GM21825 (cell line): ENCODE results near the gene CYP4B1.
"Not testable (repeated sequence)": the region's sequence is repeated elsewhere in the genome, so short reads cannot be mapped to it uniquely, and the experiment has no call there.

ENCODE experiments used
- ATAC-seq: cut with Tn5 transposase; IDR thresholded peaks from one replicate; pipeline ENCODE4 v1.9.1; 2021; ENCODE audit warnings: mild to moderate bottlenecking, moderate library complexity; ENCODE audit not compliant: unreplicated experiment

CYP4B1 gene

GRCh38 chr1:46798810-46799209 is at the start of gene CYP4B1:
Gene CYP4B1 (plus strand): TSS chr1:46799046. CDS start chr1:46799082, 36 bp downstream.
- no peak for ATAC-seq

- ATAC-seq: no peak
These were observed 49.4 kb upstream of the CYP4B1 start for GRCh38 chr1:46749404-46749803.

GRCh38 chr1:46749921-46750404 is 48.9 kb upstream of the CYP4B1 start:
- ATAC-seq: no peak

DNA sequence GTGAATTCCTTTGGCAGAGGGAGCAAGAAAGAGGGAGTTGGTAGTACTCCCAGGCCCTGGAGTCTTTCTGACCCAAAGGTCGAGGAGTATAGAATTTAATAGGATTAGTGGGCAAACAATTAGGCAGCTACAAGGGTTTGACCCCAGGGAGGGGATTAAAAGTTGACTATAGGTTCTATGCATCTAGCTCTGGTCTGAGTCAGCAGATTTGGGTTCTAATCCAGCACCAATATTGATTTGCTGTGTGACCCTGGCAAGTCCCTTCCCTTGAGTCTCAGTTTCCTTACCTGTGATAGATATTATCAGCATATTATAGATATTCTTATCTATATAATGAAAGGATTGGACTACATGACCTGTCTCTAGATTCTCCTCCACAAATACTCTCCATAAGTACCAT is 44.9 kb upstream of the CYP4B1 start:
- ATAC-seq: no peak

GRCh38 chr1:46754707-46755106 is 44.1 kb upstream of the CYP4B1 start:
- not testable (repeated sequence) for ATAC-seq

GRCh38 chr1:46755121-46755520 is 43.7 kb upstream of the CYP4B1 start:
- no peak for ATAC-seq

DNA sequence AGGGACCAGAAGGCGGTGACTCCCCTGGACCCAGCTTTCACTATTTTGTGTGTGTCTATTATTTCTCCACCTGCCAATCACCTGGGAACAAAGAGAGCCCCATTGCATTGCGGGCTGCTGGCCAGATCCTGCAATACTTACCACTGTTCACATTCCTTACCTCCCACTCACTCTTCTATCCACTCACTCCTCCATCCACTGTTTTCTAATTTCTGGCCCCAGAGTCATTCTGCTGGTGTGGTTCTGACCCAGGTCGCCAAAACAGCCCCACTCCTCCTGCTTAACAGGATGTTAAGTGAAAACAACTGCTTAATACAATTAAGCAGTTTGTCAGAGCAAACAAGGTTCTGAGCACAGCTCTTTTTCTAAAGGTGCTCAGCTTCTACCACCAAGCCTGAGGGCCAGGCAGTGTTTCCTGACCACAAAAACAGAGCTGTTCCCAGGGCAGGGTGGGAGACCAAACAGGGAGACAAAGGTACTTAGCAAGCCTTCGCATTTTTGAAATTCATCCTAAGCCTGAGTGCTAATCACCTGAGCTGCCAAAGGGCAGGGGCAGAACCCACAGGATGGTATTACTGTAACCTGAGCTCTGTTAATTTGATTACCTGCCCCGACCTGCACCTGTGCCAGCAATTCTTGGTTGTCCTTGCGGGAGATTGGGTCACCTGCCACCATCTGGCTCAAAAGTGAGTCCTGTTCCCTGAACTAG is 41.4 kb upstream of the CYP4B1 start:
- ATAC-seq: no peak

GRCh38 chr1:46757956-46758528 is 40.8 kb upstream of the CYP4B1 start:
- no peak for ATAC-seq

- ATAC-seq: no peak
These were observed 38.2 kb upstream of the CYP4B1 start for GRCh38 chr1:46760558-46761166.

DNA sequence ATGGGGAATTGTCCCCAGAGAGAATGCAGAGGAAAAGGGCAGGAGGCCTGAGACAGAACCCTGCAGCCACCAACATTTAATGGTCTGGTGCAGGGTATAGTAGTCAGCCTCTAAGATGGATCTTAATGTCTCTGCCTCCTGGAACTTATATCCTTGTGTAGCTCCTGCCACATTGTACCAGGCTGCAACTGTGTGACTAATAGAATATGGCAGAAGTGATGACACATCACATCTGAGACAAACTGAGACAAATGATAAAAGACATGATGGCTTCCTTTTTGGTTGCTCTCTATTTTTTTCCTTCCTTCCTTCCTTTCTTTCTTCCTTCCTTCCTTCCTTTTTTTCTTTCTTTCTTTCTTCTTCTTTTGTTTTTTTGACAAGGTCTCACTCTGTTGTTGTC is 37.1 kb upstream of the CYP4B1 start:
- ATAC-seq: no peak

DNA sequence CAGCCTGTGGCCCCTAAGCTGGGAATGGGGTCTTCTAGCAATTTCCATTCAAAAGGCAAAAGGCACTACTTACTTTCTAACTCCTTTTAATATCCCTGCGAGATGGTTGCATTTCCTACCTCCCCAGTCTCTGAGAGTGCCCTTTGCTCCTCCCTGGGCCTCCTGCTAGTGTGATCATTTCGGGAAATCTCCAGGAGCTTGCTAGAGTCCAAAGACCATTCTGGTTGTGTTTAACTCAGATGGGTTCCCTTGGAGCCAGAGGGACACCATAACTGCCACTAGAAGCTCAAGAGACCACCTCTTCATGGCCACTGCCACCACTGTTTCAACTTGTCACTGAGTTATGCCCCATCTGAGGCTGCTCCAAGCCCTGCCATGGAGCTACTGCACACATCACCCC is 34.4 kb upstream of the CYP4B1 start:
- no peak for ATAC-seq

GRCh38 chr1:46767649-46768282 is 31.1 kb upstream of the CYP4B1 start:
- ATAC-seq: no peak

GRCh38 chr1:46768445-46768844 is 30.4 kb upstream of the CYP4B1 start:
- ATAC-seq: no peak

DNA sequence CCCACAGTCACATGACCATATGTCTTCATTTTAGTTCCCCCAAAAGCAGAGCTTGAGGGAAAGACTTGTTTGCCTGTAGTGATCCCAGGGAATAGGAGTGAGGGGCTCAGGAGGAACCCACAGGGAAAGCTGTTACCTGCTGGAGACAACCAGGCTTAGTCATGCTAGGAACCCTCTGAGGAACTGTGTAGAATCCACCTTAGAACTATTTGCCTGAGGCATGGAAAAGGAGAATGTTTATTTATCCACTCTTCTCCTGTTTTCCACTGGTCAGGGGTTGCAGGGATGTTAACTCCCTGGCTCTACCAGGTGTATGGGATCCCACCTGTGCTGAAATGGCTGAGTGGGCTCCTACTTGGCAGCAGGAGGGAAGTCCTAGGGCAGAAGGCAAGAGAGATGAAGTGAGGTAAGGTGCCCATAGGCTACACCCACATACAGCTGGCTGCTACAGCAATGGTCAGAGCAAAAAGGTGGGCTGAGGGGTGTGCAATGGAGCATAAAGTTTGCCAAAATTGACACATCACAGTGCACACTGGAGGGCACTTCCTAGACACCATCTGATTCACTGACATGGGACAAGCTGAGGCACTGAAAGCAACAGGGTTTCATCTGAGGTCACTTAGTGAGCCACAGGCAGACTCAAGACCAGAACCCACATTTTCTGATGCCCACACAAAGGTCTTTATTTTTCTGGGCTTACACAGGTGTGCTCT is 29.7 kb upstream of the CYP4B1 start:
- ATAC-seq: no peak

GRCh38 chr1:46770541-46770940 is 28.3 kb upstream of the CYP4B1 start:
- no peak for ATAC-seq

GRCh38 chr1:46772571-46772970 is 26.3 kb upstream of the CYP4B1 start:
- ATAC-seq: no peak

- ATAC-seq: no peak
These were observed 24.5 kb upstream of the CYP4B1 start for GRCh38 chr1:46774297-46774696.

DNA sequence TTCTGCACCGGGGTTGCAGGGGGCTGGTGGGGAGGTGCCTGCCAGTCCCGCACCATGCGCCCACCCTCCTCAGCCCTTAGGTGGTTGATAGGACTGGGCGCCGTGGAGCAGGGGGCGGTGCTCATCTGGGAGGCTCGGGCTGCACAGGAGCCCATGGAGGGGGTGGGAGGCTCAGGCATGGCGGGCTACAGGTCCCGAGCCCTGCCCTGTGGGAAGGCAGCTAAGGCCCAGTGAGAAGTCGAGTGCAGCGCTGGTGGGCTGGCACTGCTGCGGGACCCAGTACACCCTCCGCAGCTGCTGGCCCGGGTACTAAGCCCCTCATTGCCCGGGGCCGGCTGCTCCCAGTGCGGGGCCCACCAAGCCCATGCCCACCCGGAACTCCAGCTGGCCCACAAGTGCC is 20.4 kb upstream of the CYP4B1 start:
- not testable (repeated sequence) for ATAC-seq

GRCh38 chr1:46784666-46785065 is 14.2 kb upstream of the CYP4B1 start:
- ATAC-seq: no peak

- ATAC-seq: not testable (repeated sequence)
These were observed 10.2 kb upstream of the CYP4B1 start for GRCh38 chr1:46788634-46789033.

DNA sequence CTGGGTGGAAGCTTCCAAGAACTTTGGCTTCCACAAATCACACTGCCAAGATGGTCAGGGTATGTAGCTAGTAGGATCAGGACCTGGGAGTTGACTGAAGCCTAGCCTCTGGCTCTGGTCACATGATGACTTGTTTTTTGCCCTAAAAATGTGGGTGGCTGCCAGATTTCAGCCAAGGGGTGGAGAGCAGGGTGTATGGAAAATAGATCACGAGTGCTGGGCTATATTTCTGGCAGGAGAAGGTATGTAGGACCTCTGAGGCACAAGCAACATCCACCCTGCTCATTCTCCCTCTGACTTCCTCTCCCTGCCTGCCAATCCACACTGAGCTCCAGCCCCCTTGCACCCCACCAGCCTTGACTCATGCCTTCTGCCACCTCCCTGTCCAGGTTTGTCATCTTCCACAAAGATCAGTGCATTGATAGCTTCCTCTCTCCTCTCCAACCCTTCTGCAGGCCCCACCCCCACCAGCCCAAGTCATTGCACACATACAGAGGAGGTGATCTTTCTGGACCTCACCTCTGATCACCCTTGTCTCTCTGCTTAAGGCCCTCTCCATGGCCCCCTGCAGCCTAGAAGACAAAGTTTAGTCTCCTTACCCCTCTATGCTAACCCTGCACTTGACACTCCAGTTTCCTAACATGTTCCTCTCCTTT is 8.3 kb upstream of the CYP4B1 start:
- no peak for ATAC-seq
